GM21717 (cell line): ENCODE data around the gene CEBPG.

Source experiments
- ATAC-seq: cut with Tn5 transposase; IDR thresholded peaks from one replicate; pipeline ENCODE4 v1.9.1; 2021; ENCODE audit warnings: mild to moderate bottlenecking, moderate library complexity; ENCODE audit not compliant: unreplicated experiment

The CEBPG gene

GRCh38 chr19:33381101-33381500, 7.6 kb downstream of the CEBPG start:
- ATAC-seq, result no peak

GRCh38 chr19:33382006-33382405, 8.5 kb downstream of the CEBPG start:
- no peak for ATAC-seq

GRCh38 chr19:33382982-33383381, 9.5 kb downstream of the CEBPG start:
- ATAC-seq, result no peak

GRCh38 chr19:33383720-33384292, 10.3 kb downstream of the CEBPG start:
- no peak for ATAC-seq

- ATAC-seq, result no peak
These were observed 11.5 kb downstream of the CEBPG start for GRCh38 chr19:33384983-33385382.

GRCh38 chr19:33385956-33386355, 12.4 kb downstream of the CEBPG start:
- ATAC-seq, result no peak

- ATAC-seq, result no peak
These were observed 12.9 kb downstream of the CEBPG start for GRCh38 chr19:33386361-33386858.

- ATAC-seq, result no peak
These were observed 14.1 kb downstream of the CEBPG start for GRCh38 chr19:33387351-33388230.

GRCh38 chr19:33388231-33388724, 14.8 kb downstream of the CEBPG start:
- ATAC-seq, result no peak

GRCh38 chr19:33388725-33389420, 15.4 kb downstream of the CEBPG start:
- ATAC-seq, result no peak

GRCh38 chr19:33389421-33390100, 16.1 kb downstream of the CEBPG start:
- no peak for ATAC-seq

- ATAC-seq, result no peak
These were observed 16.8 kb downstream of the CEBPG start for GRCh38 chr19:33390101-33390907.

GRCh38 chr19:33390908-33391630, 17.6 kb downstream of the CEBPG start:
- no peak for ATAC-seq

GRCh38 chr19:33391631-33392249, 18.2 kb downstream of the CEBPG start:
- no peak for ATAC-seq

- no peak for ATAC-seq
These were observed 19.1 kb downstream of the CEBPG start for GRCh38 chr19:33392341-33393285.

GRCh38 chr19:33393286-33394005, 19.9 kb downstream of the CEBPG start:
- no peak for ATAC-seq

- no peak for ATAC-seq
These were observed 20.7 kb downstream of the CEBPG start for GRCh38 chr19:33394006-33394722.
